Panc1 (cell line): Measurements from ENCODE around the gene UBE2E2.

ENCODE experiments used
- TCF7L2 ChIP-seq: IDR thresholded peaks from 2 replicates; pipeline ENCODE4 v1.6.1; 2011; ENCODE audit warnings: mild to moderate bottlenecking, low read depth, low read length, inconsistent platforms
- TF ChIP-seq, protein P1 (sequence below): fragments of 450-650 bp; IDR thresholded peaks from 2 replicates; pipeline ENCODE4 v1.5.1; 2017; ENCODE audit warnings: mild to moderate bottlenecking
- TF ChIP-seq, protein P2 (sequence below), 2 experiments: IDR thresholded peaks; 2 replicates each; pipeline ENCODE4 v1.6.1; 2011 to 2012; ENCODE audit warnings: low read depth in 2 of 2, control low read depth in 1 of 2, low read length in 1 of 2, mild to moderate bottlenecking in 1 of 2, moderate library complexity in 1 of 2; ENCODE audit not compliant: insufficient read depth in 1 of 2

DNA sequence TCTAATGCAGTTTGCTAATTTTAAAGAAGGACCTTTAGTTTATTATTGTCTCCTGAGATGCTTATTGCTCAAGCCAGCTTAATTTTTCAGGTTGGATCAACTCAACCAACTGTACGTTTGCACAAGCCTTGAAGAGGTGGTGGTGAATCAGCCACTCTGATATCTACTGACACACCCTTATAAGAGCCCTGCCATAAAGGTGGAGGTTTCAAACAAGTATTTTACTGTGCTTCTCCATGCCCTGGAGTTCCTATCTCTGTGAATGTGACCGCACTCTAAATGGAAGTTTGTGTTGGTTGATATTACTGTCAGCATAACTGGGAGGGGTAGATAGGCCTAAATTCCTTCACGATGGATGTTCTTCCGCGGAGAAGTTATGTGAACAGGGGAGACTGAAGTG, 305.3 kb downstream of the UBE2E2 start:
- TF ChIP-seq, protein P1, sequence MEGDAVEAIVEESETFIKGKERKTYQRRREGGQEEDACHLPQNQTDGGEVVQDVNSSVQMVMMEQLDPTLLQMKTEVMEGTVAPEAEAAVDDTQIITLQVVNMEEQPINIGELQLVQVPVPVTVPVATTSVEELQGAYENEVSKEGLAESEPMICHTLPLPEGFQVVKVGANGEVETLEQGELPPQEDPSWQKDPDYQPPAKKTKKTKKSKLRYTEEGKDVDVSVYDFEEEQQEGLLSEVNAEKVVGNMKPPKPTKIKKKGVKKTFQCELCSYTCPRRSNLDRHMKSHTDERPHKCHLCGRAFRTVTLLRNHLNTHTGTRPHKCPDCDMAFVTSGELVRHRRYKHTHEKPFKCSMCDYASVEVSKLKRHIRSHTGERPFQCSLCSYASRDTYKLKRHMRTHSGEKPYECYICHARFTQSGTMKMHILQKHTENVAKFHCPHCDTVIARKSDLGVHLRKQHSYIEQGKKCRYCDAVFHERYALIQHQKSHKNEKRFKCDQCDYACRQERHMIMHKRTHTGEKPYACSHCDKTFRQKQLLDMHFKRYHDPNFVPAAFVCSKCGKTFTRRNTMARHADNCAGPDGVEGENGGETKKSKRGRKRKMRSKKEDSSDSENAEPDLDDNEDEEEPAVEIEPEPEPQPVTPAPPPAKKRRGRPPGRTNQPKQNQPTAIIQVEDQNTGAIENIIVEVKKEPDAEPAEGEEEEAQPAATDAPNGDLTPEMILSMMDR = no peak
- TF ChIP-seq TCF7L2 = no peak
- TF ChIP-seq, protein P2, sequence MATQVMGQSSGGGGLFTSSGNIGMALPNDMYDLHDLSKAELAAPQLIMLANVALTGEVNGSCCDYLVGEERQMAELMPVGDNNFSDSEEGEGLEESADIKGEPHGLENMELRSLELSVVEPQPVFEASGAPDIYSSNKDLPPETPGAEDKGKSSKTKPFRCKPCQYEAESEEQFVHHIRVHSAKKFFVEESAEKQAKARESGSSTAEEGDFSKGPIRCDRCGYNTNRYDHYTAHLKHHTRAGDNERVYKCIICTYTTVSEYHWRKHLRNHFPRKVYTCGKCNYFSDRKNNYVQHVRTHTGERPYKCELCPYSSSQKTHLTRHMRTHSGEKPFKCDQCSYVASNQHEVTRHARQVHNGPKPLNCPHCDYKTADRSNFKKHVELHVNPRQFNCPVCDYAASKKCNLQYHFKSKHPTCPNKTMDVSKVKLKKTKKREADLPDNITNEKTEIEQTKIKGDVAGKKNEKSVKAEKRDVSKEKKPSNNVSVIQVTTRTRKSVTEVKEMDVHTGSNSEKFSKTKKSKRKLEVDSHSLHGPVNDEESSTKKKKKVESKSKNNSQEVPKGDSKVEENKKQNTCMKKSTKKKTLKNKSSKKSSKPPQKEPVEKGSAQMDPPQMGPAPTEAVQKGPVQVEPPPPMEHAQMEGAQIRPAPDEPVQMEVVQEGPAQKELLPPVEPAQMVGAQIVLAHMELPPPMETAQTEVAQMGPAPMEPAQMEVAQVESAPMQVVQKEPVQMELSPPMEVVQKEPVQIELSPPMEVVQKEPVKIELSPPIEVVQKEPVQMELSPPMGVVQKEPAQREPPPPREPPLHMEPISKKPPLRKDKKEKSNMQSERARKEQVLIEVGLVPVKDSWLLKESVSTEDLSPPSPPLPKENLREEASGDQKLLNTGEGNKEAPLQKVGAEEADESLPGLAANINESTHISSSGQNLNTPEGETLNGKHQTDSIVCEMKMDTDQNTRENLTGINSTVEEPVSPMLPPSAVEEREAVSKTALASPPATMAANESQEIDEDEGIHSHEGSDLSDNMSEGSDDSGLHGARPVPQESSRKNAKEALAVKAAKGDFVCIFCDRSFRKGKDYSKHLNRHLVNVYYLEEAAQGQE (IDR thresholded peaks at IDR 0.05; ENCODE audit: insufficient read depth in 1 of 2, low read depth in 2 of 2, low read length in 1 of 2) = no peak
